ENCODE measurements around the gene DCBLD1. TPM values are rescaled to one million over a fixed set of nuclear protein-coding genes. Genes with fewer than 3 reads are reported as not detected.

DCBLD1 gene
- total RNA-seq, 2 experiments from 2014 or later = 0.08 TPM; not detected in 1

DNA sequence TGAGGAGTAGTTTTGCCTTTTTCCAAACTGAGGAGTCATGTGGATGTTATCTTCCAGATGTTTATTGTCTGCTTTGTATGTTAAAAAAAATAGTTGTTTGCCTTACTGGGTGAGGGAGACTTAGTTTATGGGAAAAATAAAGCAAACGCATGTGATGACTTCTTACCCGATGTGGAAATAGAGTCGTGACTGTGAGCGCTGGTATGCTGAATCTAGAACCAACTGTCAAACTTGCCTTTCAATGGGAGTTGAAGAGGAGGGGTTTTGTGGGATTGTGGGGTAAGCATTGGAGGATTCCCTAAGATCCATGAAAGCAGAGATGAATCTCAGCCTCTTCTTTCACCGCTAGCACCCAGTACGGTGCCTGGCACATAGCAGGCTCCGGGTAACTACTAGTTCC, 5.3 kb downstream of the DCBLD1 start:
- no peak overlapping the region for H3K4me3 ChIP-seq (ENCODE audit: low read depth, low read length, poor library complexity, severe bottlenecking)

DNA sequence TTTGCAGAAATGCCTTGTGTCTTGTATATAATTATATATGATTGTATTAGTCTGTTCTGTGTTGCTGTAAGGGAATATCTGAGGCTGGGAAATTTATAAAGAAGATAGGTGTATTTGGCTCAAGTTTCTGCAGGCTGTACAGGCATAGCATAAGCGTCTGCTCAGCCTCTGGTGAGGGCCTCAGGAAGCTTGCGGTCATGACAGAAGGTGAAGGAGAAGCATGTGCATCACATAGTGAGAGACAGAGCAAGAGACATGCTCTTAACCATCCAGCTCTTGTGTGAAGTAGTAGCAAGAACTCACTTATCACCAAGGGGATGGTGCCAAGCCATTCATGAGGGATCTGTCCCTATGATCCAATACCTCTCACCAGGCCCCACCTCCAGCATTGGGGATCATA, 6.5 kb downstream of the DCBLD1 start:
- Histone ChIP-seq H3K36me3 (ENCODE audit: insufficient read depth, low read length) (no peaks in the 10 kb centered on the region), H3K4me2 (ENCODE audit: low read length) (no peak overlapping the region), H3K4me3 (ENCODE audit: low read depth, low read length, poor library complexity, severe bottlenecking) (no peak overlapping the region), H3K9me3 (ENCODE audit: low read length) (no peaks in the 10 kb centered on the region), H3K9me2 (ENCODE audit: insufficient read depth, low read length) (no peaks in the 10 kb centered on the region), H3K27ac (ENCODE audit: low read depth, low read length, poor library complexity, severe bottlenecking) (no peak overlapping the region), H3K79me2 (ENCODE audit: insufficient read depth, low read depth, low read length) (no peaks in the 10 kb centered on the region), H4K20me1 (ENCODE audit: insufficient read depth, low read length) (no peaks in the 10 kb centered on the region), H2AFZ (ENCODE audit: low read length) (no peak overlapping the region), H3K4me1 (ENCODE audit: insufficient read depth, low read length, poor library complexity, severe bottlenecking) (no peaks in the 10 kb centered on the region)
- no TSS peak for BruUV-seq (replicated peaks)
- CTCF ChIA-PET (ENCODE audit: unreplicated experiment) = no interaction called here
- intact Hi-C loops (cut with micrococcal nuclease; ENCODE audit: unreplicated experiment) = no loop called here
- POLR2A ChIA-PET = interaction anchor here (0.6 to 0.9 kb wide), 3 partner anchors 9 to 442 kb away, joined by 3 read pairs; no protein-coding TSS in a partner anchor
- no peak for DNase-seq (ENCODE audit: low spot score)
- TF ChIP-seq, protein P1, sequence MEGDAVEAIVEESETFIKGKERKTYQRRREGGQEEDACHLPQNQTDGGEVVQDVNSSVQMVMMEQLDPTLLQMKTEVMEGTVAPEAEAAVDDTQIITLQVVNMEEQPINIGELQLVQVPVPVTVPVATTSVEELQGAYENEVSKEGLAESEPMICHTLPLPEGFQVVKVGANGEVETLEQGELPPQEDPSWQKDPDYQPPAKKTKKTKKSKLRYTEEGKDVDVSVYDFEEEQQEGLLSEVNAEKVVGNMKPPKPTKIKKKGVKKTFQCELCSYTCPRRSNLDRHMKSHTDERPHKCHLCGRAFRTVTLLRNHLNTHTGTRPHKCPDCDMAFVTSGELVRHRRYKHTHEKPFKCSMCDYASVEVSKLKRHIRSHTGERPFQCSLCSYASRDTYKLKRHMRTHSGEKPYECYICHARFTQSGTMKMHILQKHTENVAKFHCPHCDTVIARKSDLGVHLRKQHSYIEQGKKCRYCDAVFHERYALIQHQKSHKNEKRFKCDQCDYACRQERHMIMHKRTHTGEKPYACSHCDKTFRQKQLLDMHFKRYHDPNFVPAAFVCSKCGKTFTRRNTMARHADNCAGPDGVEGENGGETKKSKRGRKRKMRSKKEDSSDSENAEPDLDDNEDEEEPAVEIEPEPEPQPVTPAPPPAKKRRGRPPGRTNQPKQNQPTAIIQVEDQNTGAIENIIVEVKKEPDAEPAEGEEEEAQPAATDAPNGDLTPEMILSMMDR (conservative IDR thresholded peaks at IDR 0.05; ENCODE audit: low read length) = no peak
- TF ChIP-seq EZH2phosphoT487 (IDR thresholded peaks at IDR 0.05; ENCODE audit: borderline replicate concordance, low read depth, low read length) = no peak

More for the DNA sequence above, 5.3 kb downstream of the DCBLD1 start:
- POLR2A ChIA-PET = interaction anchor here (0.7 kb wide), 1 partner anchor 100 kb away, joined by 3 read pairs; no protein-coding TSS in a partner anchor
- Histone ChIP-seq H3K79me2 (ENCODE audit: insufficient read depth, low read depth, low read length) (no peaks in the 10 kb centered on the region), H2AFZ (ENCODE audit: low read length) (no peak overlapping the region), H3K4me1 (ENCODE audit: insufficient read depth, low read length, poor library complexity, severe bottlenecking) (no peaks in the 10 kb centered on the region), H3K4me2 (ENCODE audit: low read length) (no peak overlapping the region), H3K27ac (ENCODE audit: low read depth, low read length, poor library complexity, severe bottlenecking) (no peak overlapping the region), H3K9me3 (ENCODE audit: low read length) (no peaks in the 10 kb centered on the region), H4K20me1 (ENCODE audit: insufficient read depth, low read length) (no peaks in the 10 kb centered on the region), H3K9me2 (ENCODE audit: insufficient read depth, low read length) (no peaks in the 10 kb centered on the region), H3K36me3 (ENCODE audit: insufficient read depth, low read length) (no peaks in the 10 kb centered on the region)
- BruUV-seq (replicated peaks) = no TSS peak
- TF ChIP-seq, protein P1 (conservative IDR thresholded peaks at IDR 0.05; ENCODE audit: low read length) = no peak
- no peak for TF ChIP-seq EZH2phosphoT487 (IDR thresholded peaks at IDR 0.05; ENCODE audit: borderline replicate concordance, low read depth, low read length)
- intact Hi-C loops (cut with micrococcal nuclease; ENCODE audit: unreplicated experiment) = no loop called here
- CTCF ChIA-PET (ENCODE audit: unreplicated experiment) = no interaction called here
- no peak for DNase-seq (ENCODE audit: low spot score)

GRCh38 chr6:117491916-117492315, 9.4 kb downstream of the DCBLD1 start:
- Histone ChIP-seq H3K9me2 (ENCODE audit: insufficient read depth, low read length) (no peaks in the 10 kb centered on the region), H4K20me1 (ENCODE audit: insufficient read depth, low read length) (no peaks in the 10 kb centered on the region), H3K9me3 (ENCODE audit: low read length) (no peaks in the 10 kb centered on the region), H3K4me2 (ENCODE audit: low read length) (no peak overlapping the region), H3K4me1 (ENCODE audit: insufficient read depth, low read length, poor library complexity, severe bottlenecking) (no peaks in the 10 kb centered on the region), H2AFZ (ENCODE audit: low read length) (no peak overlapping the region), H3K36me3 (ENCODE audit: insufficient read depth, low read length) (no peaks in the 10 kb centered on the region), H3K79me2 (ENCODE audit: insufficient read depth, low read depth, low read length) (no peaks in the 10 kb centered on the region), H3K27ac (ENCODE audit: low read depth, low read length, poor library complexity, severe bottlenecking) (no peak overlapping the region), H3K4me3 (ENCODE audit: low read depth, low read length, poor library complexity, severe bottlenecking) (no peak overlapping the region)
- intact Hi-C loops (cut with micrococcal nuclease; ENCODE audit: unreplicated experiment) = no loop called here
- TF ChIP-seq, protein P1 (conservative IDR thresholded peaks at IDR 0.05; ENCODE audit: low read length) = no peak
- TF ChIP-seq EZH2phosphoT487 (IDR thresholded peaks at IDR 0.05; ENCODE audit: borderline replicate concordance, low read depth, low read length) = no peak
- ChIA-PET POLR2A (no interaction called here), CTCF (ENCODE audit: unreplicated experiment) (no interaction called here)
- no TSS peak for BruUV-seq (replicated peaks)
- DNase-seq (ENCODE audit: low spot score) = no peak
